ENCODE data around the gene ALK.

DNA sequence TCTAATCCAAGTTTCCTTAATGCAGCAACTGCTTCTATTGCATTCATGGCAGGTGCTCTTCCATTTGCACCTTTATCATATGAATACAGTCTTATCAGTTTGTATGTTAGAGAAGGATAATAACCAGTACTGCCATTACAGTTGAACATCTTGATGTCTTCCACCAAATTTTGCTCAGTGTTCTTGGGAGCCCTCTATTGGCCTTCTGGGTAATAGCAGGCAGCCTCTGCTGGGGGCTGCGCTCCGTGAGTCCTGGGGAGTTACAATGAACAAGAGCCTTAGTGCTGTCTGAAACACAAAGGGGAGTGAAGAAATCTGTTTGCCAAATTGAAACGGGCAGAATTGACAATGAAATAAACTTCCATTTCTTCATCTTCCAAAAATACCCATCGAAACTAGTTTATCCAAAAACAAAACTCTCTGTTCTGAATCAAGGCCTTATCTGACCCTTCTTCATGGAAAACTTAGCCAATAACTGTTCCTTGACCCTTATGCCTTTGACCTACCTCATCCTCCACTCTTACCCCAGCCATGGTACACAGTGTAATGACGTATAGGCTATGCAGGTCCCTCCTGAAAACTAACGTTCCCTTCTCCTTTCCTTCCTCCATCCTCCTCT is 79.9 kb downstream of the ALK start:
- TF ChIP-seq, protein P1, sequence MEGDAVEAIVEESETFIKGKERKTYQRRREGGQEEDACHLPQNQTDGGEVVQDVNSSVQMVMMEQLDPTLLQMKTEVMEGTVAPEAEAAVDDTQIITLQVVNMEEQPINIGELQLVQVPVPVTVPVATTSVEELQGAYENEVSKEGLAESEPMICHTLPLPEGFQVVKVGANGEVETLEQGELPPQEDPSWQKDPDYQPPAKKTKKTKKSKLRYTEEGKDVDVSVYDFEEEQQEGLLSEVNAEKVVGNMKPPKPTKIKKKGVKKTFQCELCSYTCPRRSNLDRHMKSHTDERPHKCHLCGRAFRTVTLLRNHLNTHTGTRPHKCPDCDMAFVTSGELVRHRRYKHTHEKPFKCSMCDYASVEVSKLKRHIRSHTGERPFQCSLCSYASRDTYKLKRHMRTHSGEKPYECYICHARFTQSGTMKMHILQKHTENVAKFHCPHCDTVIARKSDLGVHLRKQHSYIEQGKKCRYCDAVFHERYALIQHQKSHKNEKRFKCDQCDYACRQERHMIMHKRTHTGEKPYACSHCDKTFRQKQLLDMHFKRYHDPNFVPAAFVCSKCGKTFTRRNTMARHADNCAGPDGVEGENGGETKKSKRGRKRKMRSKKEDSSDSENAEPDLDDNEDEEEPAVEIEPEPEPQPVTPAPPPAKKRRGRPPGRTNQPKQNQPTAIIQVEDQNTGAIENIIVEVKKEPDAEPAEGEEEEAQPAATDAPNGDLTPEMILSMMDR (IDR thresholded peaks at IDR 0.05; ENCODE audit: low read depth, low read length), result peak; percentile 88
- TF ChIP-seq EZH2phosphoT487 (IDR thresholded peaks at IDR 0.05; ENCODE audit: low read depth), result no peak
